HPDE6-E6E7 (cell line): ENCODE results near the gene INVS.
"Not testable (repeated sequence)": the region's sequence is repeated elsewhere in the genome, so short reads cannot be mapped to it uniquely, and the experiment has no call there.

ENCODE experiments used
- DNase-seq: peaks from one replicate; pipeline ENCODE4 v3.0.0; 2011; ENCODE audit warnings: missing footprints; ENCODE audit errors: extremely low spot score

The INVS gene

GRCh38 chr9:100322954-100323536 lies 224.0 kb downstream of the INVS start:
- DNase-seq: no peak

- no peak for DNase-seq
These were observed 225.7 kb downstream of the INVS start for GRCh38 chr9:100324594-100325200.

DNA sequence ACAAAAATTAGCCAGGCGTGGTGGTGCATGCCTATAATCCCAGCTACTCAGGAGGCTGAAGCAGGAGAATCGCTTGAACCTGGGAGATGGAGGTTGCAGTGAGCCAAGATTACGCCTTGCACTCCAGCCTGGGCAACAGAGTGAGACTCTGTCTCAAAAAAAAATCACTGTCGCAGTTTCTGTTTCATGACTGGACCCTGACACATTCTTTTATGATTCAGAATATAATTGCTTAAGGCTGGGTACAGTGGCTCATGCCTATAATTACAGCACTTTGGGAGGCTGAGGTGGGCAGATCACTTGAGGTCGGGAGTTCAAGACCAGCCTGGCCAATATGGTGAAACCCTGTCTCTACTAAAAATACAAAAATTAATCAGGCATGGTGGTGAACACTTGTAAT lies 239.7 kb downstream of the INVS start:
- not testable (repeated sequence) for DNase-seq

DNA sequence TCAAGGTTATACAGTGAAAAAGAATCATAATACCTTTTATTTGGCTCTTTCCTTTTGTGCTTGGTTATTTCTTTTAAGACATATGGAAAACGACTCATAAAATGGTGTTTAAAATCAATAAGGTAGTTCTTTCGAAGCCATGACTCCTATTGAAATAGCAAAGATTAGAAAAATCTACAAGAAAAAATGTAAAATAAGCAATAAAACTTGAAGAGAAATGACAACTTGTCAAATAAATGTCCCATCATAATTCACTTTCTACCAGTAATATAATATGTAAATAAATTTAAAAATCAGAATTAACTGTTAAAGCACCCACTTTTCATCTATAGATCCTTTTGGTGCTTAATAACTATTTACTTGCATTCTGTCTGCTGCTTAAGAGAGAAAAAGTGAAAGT lies 241.2 kb downstream of the INVS start:
- no peak for DNase-seq

- no peak for DNase-seq
These were observed 242.8 kb downstream of the INVS start for GRCh38 chr9:100341889-100342288.

DNA sequence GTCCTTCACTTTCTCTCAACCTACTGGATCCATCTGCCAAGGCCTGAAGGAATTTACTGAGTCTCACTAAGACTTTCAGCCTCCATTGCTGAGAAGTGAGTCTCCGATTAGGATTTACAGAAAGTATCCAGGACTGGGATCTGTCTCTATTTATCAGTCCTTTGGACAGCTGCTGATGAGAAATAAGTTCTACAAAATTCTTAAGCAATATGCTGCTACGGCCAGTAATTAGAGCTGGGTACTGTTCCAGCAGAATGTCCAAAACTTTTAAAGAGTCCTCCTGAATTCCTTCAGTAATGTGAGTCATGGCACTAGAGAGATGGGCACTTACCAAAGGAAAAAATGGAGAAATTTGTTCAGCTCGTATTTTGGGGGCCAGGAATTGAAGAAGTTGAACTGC lies 247.8 kb downstream of the INVS start:
- no peak for DNase-seq

DNA sequence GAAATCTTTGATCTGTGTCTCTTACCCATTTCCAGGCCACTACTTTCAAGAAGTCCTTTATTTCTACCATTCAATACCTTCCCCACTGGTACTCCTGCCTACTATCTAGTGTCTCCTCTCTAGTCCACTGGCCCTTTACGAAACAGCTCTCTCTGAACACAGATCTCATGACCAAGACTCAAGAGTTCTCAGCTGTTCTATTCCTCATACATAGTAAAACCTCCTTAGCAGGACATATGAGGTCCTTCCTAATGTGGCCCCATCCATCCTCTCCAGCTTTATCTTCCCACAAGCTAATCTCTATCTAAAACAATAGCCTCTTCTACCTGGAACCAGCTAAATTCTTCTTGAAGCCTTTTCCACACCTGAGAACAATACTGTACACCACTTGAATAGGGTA lies 251.1 kb downstream of the INVS start:
- DNase-seq: no peak
